GM04503 (cell line): Measurements from ENCODE around the gene GABARAPL1.

Source experiments
- DNase-seq: peaks from one replicate; pipeline ENCODE4 v3.0.0-alpha.2; 2012; ENCODE audit warnings: low read depth

Gene GABARAPL1

GRCh38 chr12:10234562-10234961 is 21.9 kb downstream of the GABARAPL1 start:
- no peak for DNase-seq

- no peak for DNase-seq
Observed at GRCh38 chr12:10235761-10236631, 23.3 kb downstream of the GABARAPL1 start.

DNA sequence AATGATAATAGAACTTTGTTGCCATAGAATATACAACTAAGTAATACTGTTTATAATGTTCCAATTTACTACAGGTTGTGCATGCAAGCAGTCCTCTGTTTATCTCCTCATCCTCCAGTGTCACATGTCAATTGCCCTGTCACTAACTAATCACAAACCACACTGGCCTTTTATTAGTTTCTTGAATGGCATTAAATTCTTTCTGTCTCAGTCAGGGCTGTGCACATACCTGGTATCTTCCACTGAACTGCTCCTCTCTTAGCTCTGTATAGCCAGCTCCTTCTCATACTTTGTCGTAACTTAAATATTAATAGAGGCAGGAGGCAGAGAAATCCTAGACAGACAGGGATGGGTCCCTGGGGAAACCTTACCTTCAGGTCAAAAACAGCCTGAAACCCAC is 24.0 kb downstream of the GABARAPL1 start:
- no peak for DNase-seq

GRCh38 chr12:10238526-10238925 is 25.8 kb downstream of the GABARAPL1 start:
- DNase-seq: no peak

- DNase-seq: no peak
Observed at GRCh38 chr12:10241290-10241689, 28.6 kb downstream of the GABARAPL1 start.

DNA sequence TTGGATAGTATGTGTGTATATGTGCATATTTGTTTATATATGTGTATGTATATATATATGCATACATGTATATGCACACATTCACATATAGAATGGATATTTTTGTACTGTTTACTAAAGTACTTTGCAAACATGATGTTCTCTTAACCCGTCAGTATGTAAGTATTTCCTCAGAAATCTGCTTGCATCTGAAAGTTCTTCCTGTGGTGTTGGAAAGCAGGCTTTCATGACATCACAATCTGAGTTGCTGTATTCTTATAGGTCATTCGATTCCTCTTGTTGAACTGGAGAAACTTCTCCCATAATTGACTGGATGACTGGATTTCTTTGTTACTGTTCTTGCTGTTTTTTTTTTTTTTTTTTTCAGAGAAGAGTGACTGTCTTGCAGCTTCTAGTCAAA is 29.1 kb downstream of the GABARAPL1 start:
- no peak for DNase-seq

- DNase-seq: no peak
Observed at GRCh38 chr12:10242539-10242938, 29.9 kb downstream of the GABARAPL1 start.

- DNase-seq: no peak
Observed at GRCh38 chr12:10243818-10244520, 31.3 kb downstream of the GABARAPL1 start.

DNA sequence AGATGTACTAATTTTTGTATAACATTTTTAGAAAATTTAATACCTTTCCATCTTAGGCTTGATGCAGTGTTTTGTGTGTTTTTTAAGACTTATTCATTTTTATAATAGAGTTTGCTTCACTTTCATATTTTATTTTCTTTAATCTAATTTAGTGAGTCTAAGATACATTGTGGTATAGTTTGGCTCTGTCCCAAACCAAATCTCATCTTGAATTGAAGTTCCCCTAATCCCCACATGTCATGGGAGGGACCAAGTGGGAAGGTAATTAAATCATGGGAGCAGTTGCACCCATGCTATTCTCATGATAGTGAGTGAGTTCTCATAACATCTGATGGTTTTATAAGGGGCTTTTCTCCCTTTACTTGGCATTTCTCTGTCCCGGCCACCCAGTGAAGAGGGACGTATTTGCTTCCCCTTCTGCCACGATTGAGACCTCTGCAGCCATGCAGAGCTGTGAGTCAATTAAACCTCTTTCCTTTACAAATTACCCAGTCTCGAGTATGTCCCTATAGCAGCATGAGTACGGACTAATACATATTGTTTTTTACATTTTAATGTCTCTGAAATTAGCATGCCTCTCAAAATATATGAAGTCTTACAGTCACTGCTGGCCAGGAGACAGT is 34.9 kb downstream of the GABARAPL1 start:
- no peak for DNase-seq

DNA sequence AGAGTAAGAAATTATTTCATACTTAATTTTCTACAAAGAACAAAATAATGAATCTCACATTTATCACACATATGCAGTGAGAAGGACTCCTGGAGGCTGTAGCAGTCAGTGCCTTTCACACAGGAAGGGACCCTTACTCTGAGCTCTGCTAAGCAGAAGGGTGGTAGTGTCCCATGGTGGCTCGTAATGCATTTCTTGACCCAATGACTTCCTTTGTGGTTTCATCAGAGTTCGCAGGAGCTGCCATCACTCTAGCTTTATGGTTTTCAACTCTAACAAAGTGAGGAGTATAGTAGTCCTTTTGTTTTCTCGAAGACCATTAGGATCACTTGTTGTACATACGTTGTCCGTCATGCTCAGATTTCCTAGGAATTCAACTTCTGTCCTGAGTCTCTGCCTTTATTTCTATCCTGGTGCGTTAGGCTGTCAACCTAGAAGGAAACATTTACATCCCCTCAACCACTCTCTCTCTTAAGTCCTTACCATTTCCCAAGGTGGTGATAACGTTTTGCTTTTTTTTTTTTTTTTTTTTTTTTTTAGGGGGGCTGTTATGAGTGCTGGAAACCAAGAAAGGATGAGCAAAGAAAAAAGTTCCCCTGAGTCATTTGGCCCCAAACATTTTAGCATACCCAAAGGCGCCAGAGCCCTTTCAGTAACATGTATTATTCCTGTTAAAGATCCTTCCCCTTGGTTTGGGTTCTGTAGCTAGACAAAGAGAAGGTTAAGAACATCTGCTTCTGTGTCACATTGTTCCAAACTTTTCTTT is 37.2 kb downstream of the GABARAPL1 start:
- no peak for DNase-seq

DNA sequence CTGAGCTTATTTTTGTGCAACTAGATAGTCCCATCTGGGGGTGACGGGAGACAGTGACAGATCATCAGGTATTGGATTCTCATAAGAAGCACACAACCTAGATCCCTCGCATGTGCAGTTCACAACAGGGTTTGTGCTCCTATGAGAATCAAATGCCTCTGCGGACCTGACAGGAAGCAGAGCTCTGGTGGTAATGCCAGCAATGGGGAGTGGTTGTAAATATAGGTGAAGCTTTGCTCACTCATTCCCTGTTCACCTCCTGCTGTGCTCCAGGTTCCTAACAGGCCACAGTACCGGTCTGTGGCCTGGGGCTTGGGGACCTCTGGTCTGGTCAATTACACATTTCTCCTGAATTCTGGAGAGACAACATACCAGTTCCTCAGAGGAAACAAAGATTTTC is 39.0 kb downstream of the GABARAPL1 start:
- no peak for DNase-seq

GRCh38 chr12:10252201-10252600 is 39.5 kb downstream of the GABARAPL1 start:
- DNase-seq: no peak

- no peak for DNase-seq
Observed at GRCh38 chr12:10256064-10256463, 43.4 kb downstream of the GABARAPL1 start.

DNA sequence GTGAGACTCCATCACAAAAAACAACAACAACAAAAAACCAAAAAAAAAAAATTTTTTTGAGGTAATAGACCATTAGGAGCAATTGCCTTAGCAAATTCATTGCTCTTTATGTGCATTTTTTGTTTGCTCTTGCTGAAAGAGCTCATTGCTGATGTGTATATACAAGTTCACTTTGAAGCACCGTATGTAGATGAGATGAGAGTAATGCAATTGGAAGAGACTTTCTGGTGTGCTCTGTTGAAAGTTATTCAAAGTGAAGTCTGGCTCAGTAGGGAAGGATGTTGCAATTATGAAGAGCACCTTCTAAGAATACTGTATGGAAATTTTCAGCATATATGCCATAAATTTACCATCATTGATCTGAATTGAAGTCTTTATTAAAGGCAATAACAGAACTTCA is 48.2 kb downstream of the GABARAPL1 start:
- no peak for DNase-seq

GRCh38 chr12:10268037-10268436 is 55.4 kb downstream of the GABARAPL1 start:
- DNase-seq: no peak

- DNase-seq: no peak
Observed at GRCh38 chr12:10272467-10272866, 59.8 kb downstream of the GABARAPL1 start.
